NB4 (cell line): Measurements from ENCODE around the gene CLINT1.

Experiments used
- DNase-seq: peaks from one replicate; pipeline ENCODE4 v3.0.0; 2010; ENCODE audit warnings: low read depth
- H3K4me3 ChIP-seq: one replicate; pipeline ENCODE4 v1.5.1; 2011; ENCODE audit warnings: mild to moderate bottlenecking, low read depth, low read length, moderate library complexity
- CTCF ChIP-seq: IDR thresholded peaks from one replicate; pipeline ENCODE4 v1.5.1; 2012; ENCODE audit warnings: low read depth, low read length
- MAX ChIP-seq: IDR thresholded peaks from 2 replicates; pipeline ENCODE4 v1.6.1; 2011; ENCODE audit warnings: low read depth, low read length
- MYC ChIP-seq: IDR thresholded peaks from 2 replicates; pipeline ENCODE4 v1.6.1; 2011; ENCODE audit warnings: low read depth, low read length
- POLR2A ChIP-seq: IDR thresholded peaks from 2 replicates; pipeline ENCODE4 v1.6.1; 2011; ENCODE audit warnings: mild to moderate bottlenecking; ENCODE audit not compliant: insufficient read length; ENCODE audit errors: extremely low read depth

Gene CLINT1

GRCh38 chr5:157867751-157868387, 8.9 kb upstream of the CLINT1 start:
- TF ChIP-seq POLR2A (no peak), MAX (no peak), MYC (no peak), CTCF (no peak)
- DNase-seq: no peak
- no peak overlapping the region for H3K4me3 ChIP-seq

- DNase-seq: no peak
- no peak for TF ChIP-seq MAX
- TF ChIP-seq MYC: no peak
- TF ChIP-seq CTCF: no peak
- no peak overlapping the region for H3K4me3 ChIP-seq
Observed at GRCh38 chr5:157866536-157866935, 7.6 kb upstream of the CLINT1 start.

- TF ChIP-seq POLR2A: no peak
- no peak for TF ChIP-seq CTCF
- TF ChIP-seq MAX: no peak
- no peak for TF ChIP-seq MYC
- H3K4me3 ChIP-seq: no peak overlapping the region
- no peak for DNase-seq
Observed at GRCh38 chr5:157865781-157866180, 6.8 kb upstream of the CLINT1 start.

- no peak overlapping the region for H3K4me3 ChIP-seq
- no peak for DNase-seq
- TF ChIP-seq MAX (no peak), CTCF (no peak)
Observed at GRCh38 chr5:157864067-157864466, 5.1 kb upstream of the CLINT1 start.

- no peak overlapping the region for H3K4me3 ChIP-seq
- DNase-seq: no peak
- TF ChIP-seq CTCF: no peak
- no peak for TF ChIP-seq MAX
- TF ChIP-seq POLR2A: no peak
- no peak for TF ChIP-seq MYC
Observed at GRCh38 chr5:157862183-157862851, 3.4 kb upstream of the CLINT1 start.
